ENCODE results near the gene GRAMD1B.
"Not testable (repeated sequence)": the region's sequence is repeated elsewhere in the genome, so short reads cannot be mapped to it uniquely, and the experiment has no call there.

DNA sequence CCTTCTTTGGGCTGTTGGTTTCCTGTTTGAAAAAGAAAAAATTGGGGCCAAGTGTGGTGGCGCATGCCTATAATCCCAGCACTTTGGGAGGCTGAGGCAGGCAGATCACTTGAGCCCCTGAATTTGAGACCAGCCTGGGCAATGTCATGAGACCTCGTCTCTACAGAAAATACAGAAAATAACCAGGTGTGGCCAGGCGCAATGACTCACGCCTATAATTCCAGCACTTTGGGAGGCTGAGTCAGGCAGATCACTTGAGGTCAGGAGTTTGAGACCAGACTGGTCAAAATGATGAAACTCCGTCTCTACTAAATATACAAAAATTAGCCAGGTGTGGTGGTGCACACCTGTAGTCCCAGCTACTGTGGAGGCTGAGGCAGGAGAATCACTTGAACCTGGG is 26.4 kb downstream of the GRAMD1B start:
- not testable (repeated sequence) for TF ChIP-seq POLR2A (IDR thresholded peaks at IDR 0.05)
- TF ChIP-seq, protein P1, sequence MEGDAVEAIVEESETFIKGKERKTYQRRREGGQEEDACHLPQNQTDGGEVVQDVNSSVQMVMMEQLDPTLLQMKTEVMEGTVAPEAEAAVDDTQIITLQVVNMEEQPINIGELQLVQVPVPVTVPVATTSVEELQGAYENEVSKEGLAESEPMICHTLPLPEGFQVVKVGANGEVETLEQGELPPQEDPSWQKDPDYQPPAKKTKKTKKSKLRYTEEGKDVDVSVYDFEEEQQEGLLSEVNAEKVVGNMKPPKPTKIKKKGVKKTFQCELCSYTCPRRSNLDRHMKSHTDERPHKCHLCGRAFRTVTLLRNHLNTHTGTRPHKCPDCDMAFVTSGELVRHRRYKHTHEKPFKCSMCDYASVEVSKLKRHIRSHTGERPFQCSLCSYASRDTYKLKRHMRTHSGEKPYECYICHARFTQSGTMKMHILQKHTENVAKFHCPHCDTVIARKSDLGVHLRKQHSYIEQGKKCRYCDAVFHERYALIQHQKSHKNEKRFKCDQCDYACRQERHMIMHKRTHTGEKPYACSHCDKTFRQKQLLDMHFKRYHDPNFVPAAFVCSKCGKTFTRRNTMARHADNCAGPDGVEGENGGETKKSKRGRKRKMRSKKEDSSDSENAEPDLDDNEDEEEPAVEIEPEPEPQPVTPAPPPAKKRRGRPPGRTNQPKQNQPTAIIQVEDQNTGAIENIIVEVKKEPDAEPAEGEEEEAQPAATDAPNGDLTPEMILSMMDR (IDR thresholded peaks at IDR 0.05 in 4 of 5, conservative IDR thresholded peaks at IDR 0.05 in 1 of 5) = not testable (repeated sequence)

Measured in gastrocnemius medialis (tissue), 4 donors.